HG03565 (cell line): ENCODE measurements around the gene TIMM10.

Experiments used
- ATAC-seq: cut with Tn5 transposase; IDR thresholded peaks from one replicate; pipeline ENCODE4 v1.9.1; 2021; ENCODE audit warnings: mild to moderate bottlenecking, moderate library complexity; ENCODE audit not compliant: unreplicated experiment

The TIMM10 gene

GRCh38 chr11:57530596-57531507, at the start of gene TIMM10:
TSS of gene TIMM10 (minus strand) at chr11:57530754. CDS start at chr11:57530189, 565 bp downstream.
- peak; percentile 98 for ATAC-seq

- no peak for ATAC-seq
Measured at GRCh38 chr11:57574061-57574460, 43.5 kb upstream of the TIMM10 start.

- no peak for ATAC-seq
Measured at GRCh38 chr11:57571606-57572005, 41.1 kb upstream of the TIMM10 start.

GRCh38 chr11:57568330-57568766, 37.8 kb upstream of the TIMM10 start:
- ATAC-seq, result peak; percentile 60

GRCh38 chr11:57567515-57568329, 37.2 kb upstream of the TIMM10 start, which contains the start of gene UBE2L6:
TSS of gene UBE2L6 (minus strand) at chr11:57567672. CDS start at chr11:57567611, 61 bp downstream.
- ATAC-seq, result peak; percentile 27

- no peak for ATAC-seq
Measured at GRCh38 chr11:57566905-57567514, 36.5 kb upstream of the TIMM10 start.

- ATAC-seq, result peak; percentile 66
Measured at GRCh38 chr11:57566005-57566904, 35.7 kb upstream of the TIMM10 start.

GRCh38 chr11:57562596-57562995, 32.0 kb upstream of the TIMM10 start:
- no peak for ATAC-seq

GRCh38 chr11:57560146-57560545, 29.6 kb upstream of the TIMM10 start:
- no peak for ATAC-seq

- no peak for ATAC-seq
Measured at GRCh38 chr11:57556041-57556440, 25.5 kb upstream of the TIMM10 start.

GRCh38 chr11:57555393-57555792, 24.8 kb upstream of the TIMM10 start:
- no peak for ATAC-seq

GRCh38 chr11:57552479-57552878, 21.9 kb upstream of the TIMM10 start:
- ATAC-seq, result no peak

GRCh38 chr11:57551941-57552340, 21.4 kb upstream of the TIMM10 start:
- no peak for ATAC-seq

GRCh38 chr11:57549983-57550382, 19.4 kb upstream of the TIMM10 start:
- no peak for ATAC-seq

- peak; percentile 80 for ATAC-seq
Measured at GRCh38 chr11:57547854-57548377, 17.4 kb upstream of the TIMM10 start.

GRCh38 chr11:57546869-57547475, 16.4 kb upstream of the TIMM10 start:
- peak; percentile 84 for ATAC-seq

GRCh38 chr11:57546451-57546850, 15.9 kb upstream of the TIMM10 start:
- no peak for ATAC-seq

GRCh38 chr11:57545883-57546282, 15.3 kb upstream of the TIMM10 start:
- ATAC-seq, result no peak

- ATAC-seq, result no peak
Measured at GRCh38 chr11:57544566-57544965, 14.0 kb upstream of the TIMM10 start.
